Testis (tissue), 2 donors: ENCODE data around the gene OR6C2.

Experiments
- POLR2A ChIP-seq: fragments of 450-650 bp; IDR thresholded peaks from one replicate; pipeline ENCODE4 v1.6.1; 2017; ENCODE audit warnings: antibody characterized with exemption, mild to moderate bottlenecking, moderate library complexity
- TF ChIP-seq, protein P1 (sequence below), 3 experiments: fragments of 450-650 bp in 2 of 3; fragments of 200-600 bp in 1 of 3; sonication (generic) in 1 of 3; IDR thresholded peaks; one replicate each; pipeline ENCODE4 v1.5.1; 2016 to 2019; ENCODE audit warnings: antibody characterized with exemption in 3 of 3, mild to moderate bottlenecking in 2 of 3, moderate library complexity in 1 of 3

DNA sequence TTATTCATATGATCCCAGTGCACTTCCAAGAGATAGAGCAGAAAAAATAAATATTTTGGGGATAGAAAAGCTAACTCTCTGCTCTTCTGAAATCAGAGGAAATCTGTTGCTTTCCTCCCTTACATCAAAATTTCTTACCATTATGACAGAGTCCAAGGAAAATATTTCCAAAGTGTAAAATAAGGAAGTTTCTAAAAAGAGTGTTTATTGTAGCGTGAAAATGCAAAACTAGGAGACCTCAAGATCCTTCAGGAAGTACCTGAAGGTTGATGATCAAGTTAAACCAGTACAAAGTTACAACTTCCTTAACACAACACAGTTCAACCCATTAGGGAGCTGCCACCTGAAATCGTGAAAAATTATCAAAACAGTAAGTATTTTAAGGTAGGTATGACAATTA is at the start of gene OR6C2:
- TF ChIP-seq, protein P1, sequence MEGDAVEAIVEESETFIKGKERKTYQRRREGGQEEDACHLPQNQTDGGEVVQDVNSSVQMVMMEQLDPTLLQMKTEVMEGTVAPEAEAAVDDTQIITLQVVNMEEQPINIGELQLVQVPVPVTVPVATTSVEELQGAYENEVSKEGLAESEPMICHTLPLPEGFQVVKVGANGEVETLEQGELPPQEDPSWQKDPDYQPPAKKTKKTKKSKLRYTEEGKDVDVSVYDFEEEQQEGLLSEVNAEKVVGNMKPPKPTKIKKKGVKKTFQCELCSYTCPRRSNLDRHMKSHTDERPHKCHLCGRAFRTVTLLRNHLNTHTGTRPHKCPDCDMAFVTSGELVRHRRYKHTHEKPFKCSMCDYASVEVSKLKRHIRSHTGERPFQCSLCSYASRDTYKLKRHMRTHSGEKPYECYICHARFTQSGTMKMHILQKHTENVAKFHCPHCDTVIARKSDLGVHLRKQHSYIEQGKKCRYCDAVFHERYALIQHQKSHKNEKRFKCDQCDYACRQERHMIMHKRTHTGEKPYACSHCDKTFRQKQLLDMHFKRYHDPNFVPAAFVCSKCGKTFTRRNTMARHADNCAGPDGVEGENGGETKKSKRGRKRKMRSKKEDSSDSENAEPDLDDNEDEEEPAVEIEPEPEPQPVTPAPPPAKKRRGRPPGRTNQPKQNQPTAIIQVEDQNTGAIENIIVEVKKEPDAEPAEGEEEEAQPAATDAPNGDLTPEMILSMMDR (IDR thresholded peaks at IDR 0.05), result no peak
- TF ChIP-seq POLR2A, result no peak
